ENCODE measurements around the gene FBXO2. TPM values are rescaled to one million over a fixed set of nuclear protein-coding genes. Genes with fewer than 3 reads are reported as not detected.

FBXO2 gene, protein sequence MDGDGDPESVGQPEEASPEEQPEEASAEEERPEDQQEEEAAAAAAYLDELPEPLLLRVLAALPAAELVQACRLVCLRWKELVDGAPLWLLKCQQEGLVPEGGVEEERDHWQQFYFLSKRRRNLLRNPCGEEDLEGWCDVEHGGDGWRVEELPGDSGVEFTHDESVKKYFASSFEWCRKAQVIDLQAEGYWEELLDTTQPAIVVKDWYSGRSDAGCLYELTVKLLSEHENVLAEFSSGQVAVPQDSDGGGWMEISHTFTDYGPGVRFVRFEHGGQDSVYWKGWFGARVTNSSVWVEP
- total RNA-seq (2014; rRNA removed; shearing (Covaris generic)), result not detected in 2 replicates

DNA sequence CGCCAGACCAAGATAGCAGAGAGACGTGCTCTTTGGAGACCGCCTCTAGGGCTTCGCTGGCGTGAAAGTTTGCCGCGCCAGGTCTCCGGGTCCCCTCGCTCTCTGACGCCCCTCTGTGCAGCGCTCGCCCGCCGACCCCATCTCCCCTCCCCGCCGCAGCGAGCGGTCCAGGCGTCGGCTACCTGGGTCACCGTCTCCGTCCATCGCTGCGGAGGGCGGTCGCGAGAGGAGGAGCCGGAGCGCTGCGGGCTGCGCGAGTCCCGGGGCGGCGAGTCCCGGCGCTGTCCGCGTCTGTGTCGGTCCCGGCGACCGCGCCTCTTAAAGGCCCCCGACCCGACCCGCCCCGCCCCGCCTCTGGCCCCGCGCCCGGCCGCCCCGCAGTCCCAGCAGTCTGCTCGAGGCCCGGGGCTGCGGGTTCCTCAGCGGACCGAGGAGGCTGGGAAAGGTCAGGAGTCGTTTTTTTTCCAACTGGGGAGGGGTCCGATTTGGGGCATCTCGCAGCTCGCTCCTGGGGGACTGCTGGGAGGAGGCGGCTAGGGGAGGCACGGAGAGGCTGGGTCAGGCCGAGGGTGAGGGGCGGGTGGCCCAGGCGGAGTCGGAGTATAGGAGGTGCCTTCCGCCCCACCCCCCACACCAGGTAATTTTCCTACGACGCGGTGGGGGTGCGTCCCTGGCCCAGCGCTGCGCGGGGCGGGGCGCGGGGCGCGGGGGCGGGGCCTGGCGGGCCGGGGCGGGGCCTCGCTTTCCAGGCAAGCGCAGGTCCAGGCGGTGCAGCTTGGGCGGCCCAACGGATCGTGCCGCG is at the start of gene FBXO2, which contains the start of gene FBXO44:
TSS of gene FBXO2 (minus strand) at position 293 of the 802 bp plus-strand sequence. CDS start at position 204, 89 bp downstream.
TSS of gene FBXO44 (plus strand) at position 741 of the 802 bp plus-strand sequence. CDS start 959 bp downstream, outside the sequence.
- DNase-seq (ENCODE audit: low read depth in 1 of 2, low spot score in 2 of 2), result no peak
- Histone ChIP-seq H3K9me3 (replicated peaks) (no peaks in the 10 kb centered on the region), H3K4me3 (peak within 1 kb of the TSS; percentile 24), H3K27me3 (replicated peaks) (peaks cover 29% of the 10 kb centered on the region), H3K36me3 (no peaks in the 10 kb centered on the region), H3K4me1 (replicated peaks) (peaks cover 8% of the 10 kb centered on the region), H3K27ac (no peak within 1 kb of the TSS)

DNA sequence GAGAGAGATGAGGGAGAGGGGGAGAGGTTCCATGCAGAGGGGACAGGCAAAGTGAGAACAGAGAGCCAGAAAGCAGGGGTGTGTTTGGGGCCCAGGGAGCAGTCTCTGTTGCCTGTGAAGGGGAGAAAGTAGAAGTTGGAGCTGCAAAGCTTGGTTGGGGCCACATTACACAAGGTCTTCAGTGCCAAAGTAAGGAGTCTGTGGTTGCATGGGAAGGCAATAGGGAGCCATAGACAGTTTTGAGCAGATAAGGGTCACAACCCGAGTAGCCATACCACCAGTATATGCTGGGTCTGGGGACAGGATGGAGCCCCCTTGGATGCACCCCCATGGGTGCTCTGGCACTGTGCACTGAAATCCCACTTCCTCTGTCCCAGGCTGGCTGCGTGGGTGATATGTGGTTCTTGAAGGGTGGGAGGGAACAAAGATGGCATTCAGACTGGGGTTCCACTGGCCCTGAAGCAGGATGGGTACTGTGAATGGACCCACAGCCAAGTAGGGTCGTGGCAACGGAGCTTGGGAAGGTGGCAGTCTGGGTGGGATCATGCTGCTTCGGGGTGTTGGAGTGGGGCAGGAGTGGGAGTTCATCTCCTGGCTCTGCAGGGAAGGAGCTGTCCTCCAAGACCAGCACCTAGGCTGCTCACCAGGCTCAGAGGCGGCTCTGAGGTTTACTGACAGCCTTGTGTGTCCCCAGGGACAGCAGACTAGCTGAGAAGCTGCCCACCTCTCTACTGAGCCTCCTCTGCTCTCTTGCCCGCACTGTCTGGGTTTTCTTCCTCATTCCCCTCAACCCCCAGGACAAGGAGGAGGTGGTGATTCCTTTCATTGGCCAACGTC is 49.3 kb upstream of the FBXO2 start:
- no peak for DNase-seq (ENCODE audit: low read depth in 1 of 2, low spot score in 2 of 2)
- Histone ChIP-seq H3K9me3 (replicated peaks) (no peaks in the 10 kb centered on the region; the same call in 1 of the 2 replicates), H3K27ac (no peak overlapping the region), H3K4me1 (replicated peaks) (no peaks in the 10 kb centered on the region), H3K27me3 (replicated peaks) (peaks cover 25% of the 10 kb centered on the region), H3K36me3 (no peaks in the 10 kb centered on the region), H3K4me3 (no peak overlapping the region)

- Histone ChIP-seq H3K27me3 (replicated peaks) (peaks cover 28% of the 10 kb centered on the region), H3K4me3 (no peak overlapping the region), H3K27ac (no peak overlapping the region), H3K9me3 (replicated peaks) (no peaks in the 10 kb centered on the region; the same call in 1 of the 2 replicates), H3K36me3 (no peaks in the 10 kb centered on the region), H3K4me1 (replicated peaks) (no peaks in the 10 kb centered on the region)
- no peak for DNase-seq (ENCODE audit: low read depth in 1 of 2, low spot score in 2 of 2)
These were observed 48.0 kb upstream of the FBXO2 start for GRCh38 chr1:11701981-11702803.

GRCh38 chr1:11701551-11701961 is 47.3 kb upstream of the FBXO2 start:
- Histone ChIP-seq H3K27me3 (replicated peaks) (peaks cover 30% of the 10 kb centered on the region), H3K27ac (no peak overlapping the region)

GRCh38 chr1:11700601-11701467 is 46.6 kb upstream of the FBXO2 start:
- Histone ChIP-seq H3K4me1 (replicated peaks) (no peaks in the 10 kb centered on the region), H3K9me3 (replicated peaks) (no peaks in the 10 kb centered on the region; the same call in 1 of the 2 replicates), H3K36me3 (no peaks in the 10 kb centered on the region), H3K27ac (no peak overlapping the region), H3K4me3 (no peak overlapping the region), H3K27me3 (replicated peaks) (peaks cover 30% of the 10 kb centered on the region)
- no peak for DNase-seq (ENCODE audit: low read depth in 1 of 2, low spot score in 2 of 2)

More at GRCh38 chr1:11701551-11701961, 47.3 kb upstream of the FBXO2 start:
- H3K36me3 ChIP-seq, result no peaks in the 10 kb centered on the region
- DNase-seq (ENCODE audit: low read depth in 1 of 2, low spot score in 2 of 2), result no peak
- H3K4me1 ChIP-seq (replicated peaks), result no peaks in the 10 kb centered on the region
- H3K4me3 ChIP-seq, result no peak overlapping the region
- H3K9me3 ChIP-seq (replicated peaks), result no peaks in the 10 kb centered on the region; the same call in 1 of the 2 replicates

GRCh38 chr1:11697893-11698210 is 43.6 kb upstream of the FBXO2 start:
- Histone ChIP-seq H3K36me3 (no peaks in the 10 kb centered on the region), H3K4me1 (replicated peaks) (peaks cover 5% of the 10 kb centered on the region), H3K27ac (no peak overlapping the region), H3K4me3 (no peak overlapping the region), H3K27me3 (replicated peaks) (peaks cover 32% of the 10 kb centered on the region), H3K9me3 (replicated peaks) (no peaks in the 10 kb centered on the region; the same call in 1 of the 2 replicates)
- DNase-seq (ENCODE audit: low read depth in 1 of 2, low spot score in 2 of 2), result no peak

DNA sequence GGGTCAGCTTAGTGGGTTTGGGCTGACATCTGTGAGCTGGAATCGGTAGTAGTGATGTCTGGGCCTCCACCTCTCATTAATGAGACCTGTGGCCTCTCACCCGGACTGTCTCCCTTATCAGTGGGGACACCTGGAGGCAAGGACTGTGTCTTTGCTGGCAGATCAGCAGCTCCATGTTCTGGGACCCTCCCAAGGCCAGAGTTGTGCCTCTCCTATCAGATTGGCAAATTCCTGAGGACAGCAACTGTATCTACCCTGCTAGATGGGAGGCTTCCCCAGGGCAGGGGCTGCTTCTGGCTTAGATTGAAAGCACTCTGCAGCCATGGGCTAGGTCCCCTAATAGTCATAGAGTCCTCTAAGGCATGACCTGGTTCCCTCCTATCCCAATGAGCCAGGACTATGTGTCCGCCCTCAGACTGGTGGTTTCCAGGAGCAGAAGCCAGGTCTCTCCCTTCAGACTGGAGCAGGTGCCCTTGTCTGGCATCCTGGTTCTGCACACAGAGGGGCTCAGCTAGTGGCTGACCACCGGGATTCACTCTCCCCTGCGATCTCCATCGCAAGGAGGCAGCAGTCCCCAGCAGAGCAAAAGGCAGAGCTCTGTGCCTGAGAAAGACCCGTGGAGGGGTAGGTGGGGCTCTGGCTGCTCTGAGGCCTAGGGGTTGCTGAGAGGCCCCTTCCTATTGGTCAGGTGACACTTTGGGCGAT is 43.1 kb upstream of the FBXO2 start:
- H3K9me3 ChIP-seq (replicated peaks), result no peaks in the 10 kb centered on the region; the same call in 1 of the 2 replicates
- no peak overlapping the region for H3K4me3 ChIP-seq
- peaks cover 36% of the 10 kb centered on the region for H3K27me3 ChIP-seq (replicated peaks)
- no peaks in the 10 kb centered on the region for H3K36me3 ChIP-seq
- no peak overlapping the region for H3K27ac ChIP-seq
- DNase-seq (ENCODE audit: low read depth in 1 of 2, low spot score in 2 of 2), result no peak
- H3K4me1 ChIP-seq (replicated peaks), result peaks cover 5% of the 10 kb centered on the region

GRCh38 chr1:11695861-11696260 is 41.6 kb upstream of the FBXO2 start:
- H3K9me3 ChIP-seq (replicated peaks), result no peaks in the 10 kb centered on the region
- no peak for DNase-seq (ENCODE audit: low read depth in 1 of 2, low spot score in 2 of 2)
- no peaks in the 10 kb centered on the region for H3K36me3 ChIP-seq
- peaks cover 48% of the 10 kb centered on the region for H3K27me3 ChIP-seq (replicated peaks)
- H3K27ac ChIP-seq, result no peak overlapping the region
- no peak overlapping the region for H3K4me3 ChIP-seq
- H3K4me1 ChIP-seq (replicated peaks), result peaks cover 5% of the 10 kb centered on the region

DNA sequence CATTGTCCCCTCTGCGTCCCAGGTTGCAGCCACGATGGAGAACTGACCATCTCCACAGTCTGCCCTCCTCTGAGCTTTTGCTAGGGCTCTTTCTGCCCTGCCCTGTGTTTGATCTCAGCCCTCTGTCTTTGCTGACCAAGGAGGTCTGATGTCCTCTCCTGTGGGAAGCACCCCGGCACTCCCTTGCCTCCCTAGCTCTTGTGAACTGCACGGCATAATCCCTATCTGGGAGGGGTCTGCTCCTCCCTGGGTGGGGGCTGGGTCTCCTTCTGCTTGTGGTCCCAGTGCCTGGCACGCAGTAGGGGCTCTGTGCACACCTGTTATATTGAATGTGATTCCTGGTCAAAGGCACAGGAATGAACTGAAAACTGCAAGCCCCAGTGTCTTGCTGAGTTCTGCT is 39.7 kb upstream of the FBXO2 start:
- no peak for DNase-seq (ENCODE audit: low read depth in 1 of 2, low spot score in 2 of 2)
- peaks cover 64% of the 10 kb centered on the region for H3K27me3 ChIP-seq (replicated peaks)

GRCh38 chr1:11693024-11693590 is 38.9 kb upstream of the FBXO2 start:
- H3K4me3 ChIP-seq, result no peak overlapping the region
- H3K36me3 ChIP-seq, result no peaks in the 10 kb centered on the region
- H3K27ac ChIP-seq, result no peak overlapping the region
- H3K4me1 ChIP-seq (replicated peaks), result peaks cover 5% of the 10 kb centered on the region
- H3K9me3 ChIP-seq (replicated peaks), result no peaks in the 10 kb centered on the region
- peaks cover 59% of the 10 kb centered on the region for H3K27me3 ChIP-seq (replicated peaks)
- peak in 1 of 2 experiments; percentile 33 for DNase-seq (ENCODE audit: low read depth in 1 of 2, low spot score in 2 of 2)

More for the DNA sequence above, 39.7 kb upstream of the FBXO2 start:
- H3K4me3 ChIP-seq, result no peak overlapping the region
- peaks cover 5% of the 10 kb centered on the region for H3K4me1 ChIP-seq (replicated peaks)
- no peaks in the 10 kb centered on the region for H3K36me3 ChIP-seq
- no peak overlapping the region for H3K27ac ChIP-seq
- H3K9me3 ChIP-seq (replicated peaks), result no peaks in the 10 kb centered on the region

DNA sequence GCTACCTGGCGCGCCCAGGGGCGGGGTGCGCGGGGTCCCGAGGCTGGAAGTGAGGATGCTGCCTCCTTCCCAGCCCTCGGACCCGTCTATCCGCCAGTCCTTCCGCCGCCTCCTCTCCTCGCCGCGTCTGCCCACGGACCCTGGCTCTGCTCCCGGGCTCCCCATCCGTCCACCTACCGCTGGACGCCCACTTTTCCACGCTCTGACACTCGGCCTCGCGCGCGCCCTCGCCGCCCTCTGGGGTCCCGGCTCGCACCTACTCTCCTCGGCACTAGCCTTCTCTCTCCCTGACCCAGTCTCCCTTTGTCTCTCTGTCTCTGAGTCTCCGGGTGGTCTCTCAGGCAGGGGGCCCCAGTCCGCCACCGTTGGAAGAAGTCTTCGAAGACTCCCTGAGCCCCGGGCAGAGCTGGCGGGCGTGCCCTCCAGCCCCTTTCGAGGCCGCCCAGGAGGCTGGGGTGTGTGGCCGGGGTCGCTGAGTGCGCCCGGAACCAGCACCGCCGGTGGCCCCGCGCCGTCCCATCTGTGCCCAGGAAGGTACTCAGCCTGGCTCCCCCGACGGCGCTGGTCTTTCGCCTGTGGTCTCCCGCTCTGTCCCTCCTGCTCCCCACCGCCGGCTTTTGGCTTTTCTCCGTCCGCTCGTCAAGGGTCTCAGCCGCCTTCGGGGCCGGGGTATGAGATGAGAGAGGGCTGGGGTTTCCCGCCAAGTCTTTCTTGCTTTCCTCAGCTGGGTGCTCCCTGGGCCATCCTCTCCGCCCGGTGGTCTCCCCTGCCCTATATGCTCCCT is 37.9 kb upstream of the FBXO2 start:
- DNase-seq (ENCODE audit: low read depth in 1 of 2, low spot score in 2 of 2), result no peak
- peaks cover 5% of the 10 kb centered on the region for H3K4me1 ChIP-seq (replicated peaks)
- peaks cover 59% of the 10 kb centered on the region for H3K27me3 ChIP-seq (replicated peaks)
- H3K9me3 ChIP-seq (replicated peaks), result no peaks in the 10 kb centered on the region
- no peak overlapping the region for H3K4me3 ChIP-seq
- no peaks in the 10 kb centered on the region for H3K36me3 ChIP-seq
- H3K27ac ChIP-seq, result no peak overlapping the region

Measured in SJSA1 (cell line).